SHP77 (cell line): ENCODE data around the gene SPSB3.
"Not testable (repeated sequence)": the region's sequence is repeated elsewhere in the genome, so short reads cannot be mapped to it uniquely, and the experiment has no call there.

Experiments used
- DNase-seq, 2 experiments: peaks; one replicate each; lab custom pipeline; 2025; lab: John Stamatoyannopoulos, UW

Gene SPSB3

DNA sequence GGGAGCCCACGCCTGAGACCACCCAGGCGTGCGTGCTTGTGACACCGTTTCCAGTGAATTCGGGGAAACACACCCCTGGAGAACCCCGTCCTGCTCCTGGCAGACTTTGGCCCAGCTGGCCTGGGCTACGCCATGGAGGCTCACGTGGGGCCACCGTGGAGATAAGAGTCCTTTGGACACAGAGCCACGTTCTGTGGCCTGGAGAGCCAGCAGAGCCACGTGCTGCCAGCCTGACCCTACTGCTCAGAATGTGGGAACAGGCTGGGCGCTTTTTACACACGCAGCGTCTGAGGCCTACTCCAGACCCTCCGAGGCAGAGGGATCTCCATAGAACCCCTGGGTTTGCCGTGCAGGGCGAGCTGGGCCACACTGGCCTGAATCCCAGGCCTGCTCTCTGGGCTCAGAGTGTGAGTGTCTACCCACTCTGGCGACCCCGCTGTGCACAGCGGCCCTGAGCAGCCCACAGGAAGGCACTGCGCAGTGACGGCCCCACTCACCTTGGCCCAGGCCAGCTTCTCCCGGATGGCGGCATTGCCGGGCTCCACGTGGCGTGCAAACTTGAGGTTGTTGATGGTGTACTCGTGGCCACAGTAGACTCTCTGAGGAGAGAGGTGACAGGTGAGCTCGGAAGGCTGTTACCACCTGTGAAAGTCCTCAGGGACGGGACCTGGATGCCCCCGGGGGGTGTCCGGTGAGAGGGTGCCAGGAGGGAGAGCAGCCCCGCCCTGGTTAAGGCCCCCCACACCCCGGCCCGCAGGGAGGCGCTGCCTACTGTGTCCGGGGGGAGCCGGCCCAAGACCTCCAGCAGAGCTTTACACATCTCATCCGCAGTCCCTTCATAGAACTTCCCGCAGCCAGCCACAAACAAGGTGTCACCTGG, 34.3 kb upstream of the SPSB3 start:
- DNase-seq, result no peak

GRCh38 chr16:1815461-1815860, 33.1 kb upstream of the SPSB3 start:
- DNase-seq, result no peak

- peak; percentile 64 to 68 for DNase-seq
Measured at GRCh38 chr16:1812732-1813163, 30.4 kb upstream of the SPSB3 start.

GRCh38 chr16:1810536-1810935, 28.2 kb upstream of the SPSB3 start:
- DNase-seq, result no peak

GRCh38 chr16:1810106-1810505, 27.7 kb upstream of the SPSB3 start:
- no peak for DNase-seq

DNA sequence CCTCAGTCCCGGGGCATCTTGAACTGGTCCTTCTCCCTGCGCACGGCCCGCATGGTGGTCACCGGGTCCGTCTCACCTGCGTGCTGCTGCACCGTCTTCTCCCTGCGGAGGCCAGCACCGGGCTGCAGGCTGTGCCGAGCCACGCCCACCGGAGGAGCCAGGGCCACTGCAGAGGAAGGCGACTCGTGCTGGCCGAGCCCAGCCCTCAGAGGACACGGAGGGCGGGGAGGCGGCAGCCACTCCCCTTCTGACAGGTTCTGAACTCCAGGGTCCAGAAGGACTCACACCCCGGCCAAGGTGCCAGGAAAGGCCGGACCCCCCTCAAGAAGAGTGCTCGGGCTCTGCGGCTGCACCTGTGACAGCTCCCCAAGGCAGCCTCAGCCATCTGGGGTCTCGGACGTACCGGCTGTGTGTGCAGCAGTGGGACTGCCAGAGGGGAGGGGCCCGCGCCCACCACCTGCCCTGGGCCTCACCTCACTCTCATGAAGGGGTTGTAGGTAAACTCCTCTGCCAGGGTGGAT, 27.0 kb upstream of the SPSB3 start:
- DNase-seq, result no peak

- DNase-seq, result no peak
Measured at GRCh38 chr16:1808691-1809090, 26.3 kb upstream of the SPSB3 start.

GRCh38 chr16:1807626-1808025, 25.3 kb upstream of the SPSB3 start:
- DNase-seq, result no peak

DNA sequence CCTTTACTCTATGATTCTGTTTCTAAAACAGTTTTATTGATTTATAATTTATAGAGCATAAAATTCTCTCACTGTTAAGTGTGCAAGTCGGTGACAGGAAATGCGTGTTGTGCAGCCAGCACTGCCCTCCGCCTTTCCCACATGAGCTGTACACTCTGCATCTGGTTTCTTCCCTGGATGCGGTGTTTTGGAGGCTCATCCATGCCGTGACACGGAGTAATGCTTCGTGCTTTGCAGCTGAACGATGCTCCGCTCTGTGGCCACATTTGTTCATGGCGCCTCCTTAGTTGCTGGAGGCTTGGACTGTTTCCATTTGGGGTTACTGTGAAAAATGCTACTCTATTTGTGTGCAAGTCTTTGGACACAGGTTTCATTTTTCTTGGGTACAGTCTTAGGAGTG, 18.3 kb upstream of the SPSB3 start:
- DNase-seq, result no peak

DNA sequence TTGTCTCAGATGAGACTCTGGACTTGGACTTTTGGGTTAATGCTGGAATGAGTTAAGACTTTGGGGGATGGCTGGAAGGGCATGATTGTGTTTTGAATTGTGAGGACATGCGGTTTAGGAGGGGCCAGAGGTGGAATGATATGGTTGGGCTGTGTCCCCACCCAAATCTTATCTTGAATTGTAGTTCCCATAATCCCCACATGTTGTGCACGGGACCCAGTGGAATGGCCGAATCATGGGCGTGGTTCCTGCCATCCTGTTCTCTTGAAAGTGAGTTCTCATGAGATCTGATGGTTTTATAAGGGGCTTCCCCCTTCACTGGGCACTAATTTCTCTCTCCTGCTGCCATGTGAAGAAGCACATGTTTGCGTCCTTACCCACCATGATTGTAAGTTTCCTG, 16.9 kb upstream of the SPSB3 start:
- not testable (repeated sequence) for DNase-seq

- no peak for DNase-seq
Measured at GRCh38 chr16:1794908-1795666, 12.7 kb upstream of the SPSB3 start.

- peak in 1 of 2 experiments; percentile 45 for DNase-seq
Measured at GRCh38 chr16:1794221-1794871, 12.0 kb upstream of the SPSB3 start.

- peak in 1 of 2 experiments; percentile 21 for DNase-seq
Measured at GRCh38 chr16:1793578-1794220, 11.3 kb upstream of the SPSB3 start, which contains the start of gene IGFALS. Gene IGFALS, minus strand, starts transcription at chr16:1793705. Its CDS starts 53 bp downstream, at chr16:1793652.

GRCh38 chr16:1792836-1793577, 10.6 kb upstream of the SPSB3 start:
- no peak for DNase-seq

DNA sequence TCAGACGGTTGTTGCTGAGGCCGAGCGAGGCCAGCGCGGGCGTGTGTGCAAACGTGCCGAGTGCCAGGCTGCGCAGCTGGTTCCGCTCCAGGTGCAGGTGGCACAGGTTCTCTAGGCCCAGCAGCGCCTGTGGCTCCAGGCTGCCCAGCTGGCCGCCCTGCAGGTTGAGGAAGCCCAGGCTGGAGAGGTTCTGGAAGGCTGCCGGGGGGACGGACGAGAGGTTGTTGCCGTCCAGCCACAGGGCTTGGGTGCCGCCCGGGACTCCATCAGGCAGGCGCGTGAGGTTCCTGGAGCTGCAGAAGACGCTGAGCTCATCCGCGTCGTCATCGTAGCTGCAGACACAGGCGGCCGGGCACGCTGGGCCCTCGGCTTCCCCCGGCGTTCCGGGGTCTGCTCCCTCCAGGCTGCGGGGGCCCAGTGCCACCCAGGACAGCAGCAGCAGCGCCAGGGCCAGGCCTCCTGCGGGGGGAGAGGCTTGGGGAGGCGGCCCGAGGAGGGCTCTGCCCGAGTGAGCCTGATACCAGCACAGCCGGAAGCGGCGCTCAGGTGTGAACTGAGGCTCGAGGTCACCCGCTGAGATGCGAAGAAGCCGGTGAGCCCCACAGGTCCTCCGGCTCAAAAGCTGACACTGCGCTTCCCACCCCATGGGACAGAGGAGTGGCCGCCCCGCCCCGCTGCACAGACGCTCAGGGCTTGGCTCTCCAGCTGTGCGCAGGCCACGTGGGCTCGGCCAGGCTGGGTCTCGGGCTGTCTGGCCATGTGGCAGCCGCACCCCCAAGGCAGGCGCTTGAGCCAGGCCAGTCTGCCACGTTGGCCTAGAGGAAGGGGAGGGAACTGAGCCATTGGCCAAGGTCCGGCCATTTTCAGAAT, 9.8 kb upstream of the SPSB3 start:
- DNase-seq, result no peak

GRCh38 chr16:1791256-1791942, 9.0 kb upstream of the SPSB3 start:
- no peak for DNase-seq

DNA sequence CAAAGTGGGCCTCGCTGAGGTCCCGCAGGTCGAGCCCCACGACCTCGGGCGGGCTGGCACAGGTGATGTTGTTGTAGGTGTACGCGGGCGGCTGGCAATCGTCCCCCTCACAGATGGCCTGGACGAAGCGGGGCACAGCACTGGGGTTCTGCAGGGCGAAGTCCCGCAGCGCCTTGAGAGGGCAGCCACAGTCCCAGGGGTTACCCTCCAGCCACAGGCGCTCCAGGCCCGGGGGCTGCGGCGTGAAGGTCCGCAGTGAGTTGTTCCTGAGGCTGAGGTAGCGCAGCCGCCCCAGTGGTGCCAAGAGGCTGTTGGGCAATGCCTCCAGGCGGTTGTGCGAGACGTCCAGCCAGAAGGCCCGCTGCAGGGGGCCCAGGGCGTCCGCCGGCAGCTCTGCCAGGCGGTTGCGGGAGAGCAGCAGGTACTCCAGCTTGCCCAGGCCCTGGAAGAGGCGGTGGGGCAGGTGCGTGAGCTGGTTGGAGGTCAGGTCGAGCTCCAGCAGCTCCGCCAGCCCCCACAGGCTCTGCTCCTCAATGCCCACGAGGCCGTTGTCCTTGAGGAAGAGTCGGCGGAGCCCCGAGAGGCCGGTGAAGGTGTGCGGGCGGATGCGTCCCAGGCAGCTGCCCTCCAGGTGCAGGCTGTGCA, 8.4 kb upstream of the SPSB3 start:
- DNase-seq, result no peak

DNA sequence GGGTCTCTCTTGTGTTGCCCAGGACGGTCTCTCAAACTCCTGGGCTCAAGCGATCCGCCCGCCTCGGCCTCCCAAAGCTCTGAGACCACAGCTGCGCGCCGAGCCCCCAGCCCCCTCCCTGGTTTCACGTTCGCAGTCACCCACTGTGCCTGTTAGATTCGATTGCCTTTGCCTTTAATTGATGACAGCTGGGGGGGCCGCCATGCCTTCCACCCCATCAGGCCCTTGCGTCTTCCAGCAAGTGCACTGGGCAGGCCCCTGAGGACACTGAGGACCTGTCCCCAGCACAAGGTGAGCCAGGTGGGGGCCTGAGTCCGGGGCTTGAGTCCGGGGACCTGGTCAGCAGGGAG, 7.9 kb upstream of the SPSB3 start:
- DNase-seq, result no peak

DNA sequence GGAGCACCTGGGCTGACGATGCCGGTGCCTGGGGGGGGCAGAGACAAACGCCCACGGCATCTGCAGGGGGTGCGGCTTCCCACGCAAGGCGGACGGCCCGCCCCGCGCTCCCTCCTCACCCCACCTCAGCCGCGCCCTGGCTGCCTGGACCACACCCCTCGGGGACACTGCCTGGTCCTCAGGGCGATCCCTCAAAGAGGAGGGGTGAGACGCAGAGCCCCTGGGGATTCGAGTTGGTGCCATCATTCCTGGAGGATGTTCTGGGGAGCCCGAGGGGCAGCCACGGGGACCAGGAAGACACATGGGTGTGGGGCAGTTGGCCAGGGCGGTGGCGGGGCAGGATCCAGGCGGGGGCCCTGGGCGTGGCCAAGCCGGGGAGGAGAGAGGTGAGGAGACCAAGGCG, 7.3 kb upstream of the SPSB3 start:
- DNase-seq, result no peak
